ENCODE results near the gene PDP2.

PDP2 gene

GRCh38 chr16:66920924-66921680 is 40.8 kb downstream of the PDP2 start:
- no peak for ATAC-seq (replicated peaks)
- DNase-seq = no peak
- Mint-ChIP-seq H3K27me3 (peaks cover 40 to 59% of the 10 kb centered on the region in 2 donors), H3K36me3 (no peaks in the 10 kb centered on the region), H3K4me3 (no peak overlapping the region), H3K4me1 (peaks cover 20 to 28% of the 10 kb centered on the region in 2 donors), H3K9me3 (no peaks in the 10 kb centered on the region), H3K27ac (no peak overlapping the region)

GRCh38 chr16:66921729-66922450 is 41.6 kb downstream of the PDP2 start:
- DNase-seq (no peak), ATAC-seq (replicated peaks) (no peak)
- Mint-ChIP-seq H3K9me3 (no peaks in the 10 kb centered on the region), H3K27me3 (peaks cover 40 to 59% of the 10 kb centered on the region in 2 donors), H3K27ac (no peak overlapping the region), H3K4me1 (peaks cover 23 to 33% of the 10 kb centered on the region in 2 donors), H3K36me3 (no peaks in the 10 kb centered on the region), H3K4me3 (no peak overlapping the region)

GRCh38 chr16:66923247-66923731 is 43.0 kb downstream of the PDP2 start:
- peak in 1 of 2 donors; percentile 38 for ATAC-seq (replicated peaks)
- peaks cover 28 to 43% of the 10 kb centered on the region in 2 donors for H3K4me1 Mint-ChIP-seq
- H3K27me3 Mint-ChIP-seq = peaks cover 37 to 55% of the 10 kb centered on the region in 2 donors
- peaks cover 2 to 7% of the 10 kb centered on the region in 2 donors for H3K36me3 Mint-ChIP-seq
- DNase-seq = no peak
- H3K4me3 Mint-ChIP-seq = peak overlapping the region in 1 of 2 donors; percentile 2
- H3K27ac Mint-ChIP-seq = no peak overlapping the region
- no peaks in the 10 kb centered on the region for H3K9me3 Mint-ChIP-seq

GRCh38 chr16:66923866-66924265 is 43.6 kb downstream of the PDP2 start:
- Mint-ChIP-seq H3K4me3 (no peak overlapping the region), H3K4me1 (peaks cover 28 to 43% of the 10 kb centered on the region in 2 donors), H3K27ac (no peak overlapping the region), H3K9me3 (no peaks in the 10 kb centered on the region), H3K36me3 (peaks cover 2 to 9% of the 10 kb centered on the region in 2 donors), H3K27me3 (peaks cover 36 to 54% of the 10 kb centered on the region in 2 donors)
- ATAC-seq (replicated peaks) (no peak), DNase-seq (no peak)

- Mint-ChIP-seq H3K36me3 (peaks cover 2 to 11% of the 10 kb centered on the region in 2 donors), H3K27ac (no peak overlapping the region), H3K4me1 (peaks cover 28 to 43% of the 10 kb centered on the region in 2 donors), H3K4me3 (peak overlapping the region; percentile 77 to 78), H3K9me3 (no peaks in the 10 kb centered on the region), H3K27me3 (peaks cover 32 to 46% of the 10 kb centered on the region in 2 donors)
- DNase-seq (no peak), ATAC-seq (replicated peaks) (peak; percentile 49 to 74)
Observed at GRCh38 chr16:66924527-66925321, 44.4 kb downstream of the PDP2 start.

GRCh38 chr16:66925322-66925840 is 45.1 kb downstream of the PDP2 start, which contains the start of gene RRAD:
Gene RRAD, minus strand, starts transcription at chr16:66925535. Its CDS starts 356 bp downstream, at chr16:66925179.
- Mint-ChIP-seq H3K4me1 (peaks cover 28 to 43% of the 10 kb centered on the region in 2 donors), H3K36me3 (peaks cover 2 to 15% of the 10 kb centered on the region in 2 donors), H3K4me3 (peak within 1 kb of the TSS; percentile 77 to 78), H3K9me3 (no peaks in the 10 kb centered on the region), H3K27me3 (peaks cover 32 to 45% of the 10 kb centered on the region in 2 donors), H3K27ac (peak within 1 kb of the TSS; percentile 69)
- ATAC-seq (replicated peaks) = peak in 1 of 2 donors; percentile 12
- no peak for DNase-seq

GRCh38 chr16:66926171-66926947 is 46.0 kb downstream of the PDP2 start:
- Mint-ChIP-seq H3K4me3 (no peak overlapping the region), H3K27me3 (peaks cover 26 to 41% of the 10 kb centered on the region in 2 donors), H3K4me1 (peaks cover 28 to 43% of the 10 kb centered on the region in 2 donors), H3K27ac (no peak overlapping the region), H3K9me3 (no peaks in the 10 kb centered on the region), H3K36me3 (peaks cover 2 to 15% of the 10 kb centered on the region in 2 donors)
- no peak for ATAC-seq (replicated peaks)
- DNase-seq = no peak

GRCh38 chr16:66926961-66927436 is 46.7 kb downstream of the PDP2 start:
- Mint-ChIP-seq H3K4me3 (no peak overlapping the region), H3K27ac (peak overlapping the region; percentile 73)
- no peak for DNase-seq

GRCh38 chr16:66927918-66928649 is 47.8 kb downstream of the PDP2 start:
- Mint-ChIP-seq H3K4me3 (no peak overlapping the region), H3K9me3 (no peaks in the 10 kb centered on the region), H3K4me1 (peaks cover 38 to 56% of the 10 kb centered on the region in 2 donors), H3K36me3 (peaks cover 10 to 29% of the 10 kb centered on the region in 2 donors), H3K27ac (no peak overlapping the region), H3K27me3 (peaks cover 21 to 36% of the 10 kb centered on the region in 2 donors)
- DNase-seq = no peak
- ATAC-seq (replicated peaks) = no peak

More at GRCh38 chr16:66926961-66927436, 46.7 kb downstream of the PDP2 start:
- peak in 1 of 2 donors; percentile 30 for ATAC-seq (replicated peaks)
- H3K4me1 Mint-ChIP-seq = peaks cover 30 to 48% of the 10 kb centered on the region in 2 donors
- peaks cover 5 to 19% of the 10 kb centered on the region in 2 donors for H3K36me3 Mint-ChIP-seq
- no peaks in the 10 kb centered on the region for H3K9me3 Mint-ChIP-seq
- peaks cover 24 to 39% of the 10 kb centered on the region in 2 donors for H3K27me3 Mint-ChIP-seq

- Mint-ChIP-seq H3K27me3 (peaks cover 14 to 28% of the 10 kb centered on the region in 2 donors), H3K9me3 (no peaks in the 10 kb centered on the region), H3K4me1 (peaks cover 38 to 56% of the 10 kb centered on the region in 2 donors), H3K36me3 (peaks cover 17 to 37% of the 10 kb centered on the region in 2 donors), H3K4me3 (no peak overlapping the region), H3K27ac (peak overlapping the region; percentile 59)
- DNase-seq (no peak), ATAC-seq (replicated peaks) (no peak)
Observed at GRCh38 chr16:66928702-66929388, 48.5 kb downstream of the PDP2 start.

GRCh38 chr16:66930189-66930588 is 49.9 kb downstream of the PDP2 start:
- Mint-ChIP-seq H3K4me1 (peaks cover 39 to 57% of the 10 kb centered on the region in 2 donors), H3K27me3 (peaks cover 9 to 16% of the 10 kb centered on the region in 2 donors), H3K9me3 (no peaks in the 10 kb centered on the region), H3K4me3 (no peak overlapping the region), H3K27ac (no peak overlapping the region), H3K36me3 (peaks cover 23 to 45% of the 10 kb centered on the region in 2 donors)
- DNase-seq (no peak), ATAC-seq (replicated peaks) (no peak)

- Mint-ChIP-seq H3K27me3 (peaks cover 0 to 1% of the 10 kb centered on the region in 2 donors), H3K36me3 (peaks cover 27 to 57% of the 10 kb centered on the region in 2 donors), H3K27ac (no peak overlapping the region), H3K4me1 (peaks cover 43 to 60% of the 10 kb centered on the region in 2 donors), H3K4me3 (no peak overlapping the region), H3K9me3 (no peaks in the 10 kb centered on the region)
- ATAC-seq (replicated peaks) (no peak), DNase-seq (no peak)
Observed at GRCh38 chr16:66931665-66932064, 51.4 kb downstream of the PDP2 start.

All from stimulated activated naive B cell treated with anti-CD40 and anti-IgM and Interleukin-4, amounts not matched to agents 10 μg/mL and 1 μg/mL and 100 μg/mL, for 72 hours (primary cell).